Measurements from ENCODE around the gene FBLN1.

DNA sequence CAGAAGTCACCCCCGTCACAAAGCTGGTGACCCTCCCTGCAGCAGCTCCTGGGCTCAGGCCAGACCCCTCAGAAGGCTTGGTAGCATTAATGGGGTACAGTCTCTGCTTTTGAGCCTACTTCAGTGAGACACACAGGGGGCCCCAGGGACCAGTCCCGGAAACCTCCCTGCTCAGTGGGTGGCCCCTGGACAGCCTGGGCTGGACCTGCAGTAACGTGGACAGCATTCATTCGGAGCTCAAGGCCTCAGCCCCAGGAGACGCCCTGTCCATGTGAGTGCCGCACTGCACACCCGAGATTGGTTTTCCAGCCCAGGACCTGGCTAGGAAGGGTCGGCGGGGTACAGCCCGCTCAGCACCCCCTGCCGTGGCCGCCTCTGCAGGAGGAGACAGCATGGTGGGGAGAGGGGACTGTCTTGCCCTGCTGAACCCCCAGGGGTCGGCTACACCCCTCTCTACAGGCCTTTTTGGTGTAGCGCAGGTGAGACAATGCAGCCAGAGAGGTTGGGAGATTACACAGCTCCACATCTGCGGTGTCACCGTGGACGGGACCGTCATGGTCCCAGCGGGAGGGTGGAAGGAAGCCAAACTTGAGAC is 83.4 kb downstream of the FBLN1 start:
- TF ChIP-seq, protein P1, sequence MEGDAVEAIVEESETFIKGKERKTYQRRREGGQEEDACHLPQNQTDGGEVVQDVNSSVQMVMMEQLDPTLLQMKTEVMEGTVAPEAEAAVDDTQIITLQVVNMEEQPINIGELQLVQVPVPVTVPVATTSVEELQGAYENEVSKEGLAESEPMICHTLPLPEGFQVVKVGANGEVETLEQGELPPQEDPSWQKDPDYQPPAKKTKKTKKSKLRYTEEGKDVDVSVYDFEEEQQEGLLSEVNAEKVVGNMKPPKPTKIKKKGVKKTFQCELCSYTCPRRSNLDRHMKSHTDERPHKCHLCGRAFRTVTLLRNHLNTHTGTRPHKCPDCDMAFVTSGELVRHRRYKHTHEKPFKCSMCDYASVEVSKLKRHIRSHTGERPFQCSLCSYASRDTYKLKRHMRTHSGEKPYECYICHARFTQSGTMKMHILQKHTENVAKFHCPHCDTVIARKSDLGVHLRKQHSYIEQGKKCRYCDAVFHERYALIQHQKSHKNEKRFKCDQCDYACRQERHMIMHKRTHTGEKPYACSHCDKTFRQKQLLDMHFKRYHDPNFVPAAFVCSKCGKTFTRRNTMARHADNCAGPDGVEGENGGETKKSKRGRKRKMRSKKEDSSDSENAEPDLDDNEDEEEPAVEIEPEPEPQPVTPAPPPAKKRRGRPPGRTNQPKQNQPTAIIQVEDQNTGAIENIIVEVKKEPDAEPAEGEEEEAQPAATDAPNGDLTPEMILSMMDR (IDR thresholded peaks at IDR 0.05), result no peak
- TF ChIP-seq POLR2A (IDR thresholded peaks at IDR 0.05) (no peak), EP300 (IDR thresholded peaks at IDR 0.05; ENCODE audit: low read depth) (no peak)

All from transverse colon (tissue), 3 donors.